22Rv1 (cell line): ENCODE results near the gene RNF214.

Source experiments
- ZFX ChIP-seq: fragments of 450-650 bp; IDR thresholded peaks from 2 replicates; pipeline ENCODE4 v1.6.1; 2017; ENCODE audit warnings: antibody characterized with exemption, borderline replicate concordance
- TF ChIP-seq, protein P1 (sequence below): fragments of 450-650 bp; IDR thresholded peaks from 2 replicates; pipeline ENCODE4 v1.5.1; 2017; ENCODE audit warnings: mild to moderate bottlenecking

DNA sequence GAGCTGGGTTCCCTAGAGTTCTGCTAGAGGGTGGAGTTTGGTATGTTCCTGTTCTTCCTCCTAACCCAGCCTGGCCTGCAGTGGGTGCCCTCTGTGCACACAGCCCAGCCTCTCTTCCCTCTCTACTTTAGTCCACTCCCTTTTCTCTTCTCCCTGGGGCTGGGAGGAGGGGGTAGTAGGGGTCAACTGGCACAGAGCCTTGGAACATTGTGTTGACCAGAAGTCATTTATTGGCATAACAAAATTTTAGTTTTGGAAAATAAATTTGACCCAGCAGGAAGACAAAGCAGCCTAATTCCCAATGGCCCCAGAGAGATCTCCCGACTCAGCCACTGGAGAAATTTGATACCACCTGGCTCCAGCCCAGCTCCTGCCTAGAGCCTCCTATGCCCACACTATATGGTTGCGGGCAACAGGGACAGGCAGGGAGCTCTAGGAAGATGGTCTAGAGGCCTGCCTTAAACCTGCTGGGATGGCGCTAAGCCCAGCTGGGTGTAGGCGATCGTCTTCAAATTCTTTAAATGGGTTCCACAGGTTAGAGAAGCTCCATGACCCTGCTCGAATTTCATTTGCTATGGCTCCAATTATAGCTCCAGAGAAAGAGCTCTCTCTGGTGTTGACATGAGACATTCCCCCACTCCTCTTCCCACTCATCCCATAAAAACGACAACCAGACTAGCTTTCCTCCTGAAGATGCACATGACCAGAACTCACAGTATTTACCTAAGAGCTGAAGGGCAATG lies 10.5 kb upstream of the RNF214 start:
- TF ChIP-seq, protein P1, sequence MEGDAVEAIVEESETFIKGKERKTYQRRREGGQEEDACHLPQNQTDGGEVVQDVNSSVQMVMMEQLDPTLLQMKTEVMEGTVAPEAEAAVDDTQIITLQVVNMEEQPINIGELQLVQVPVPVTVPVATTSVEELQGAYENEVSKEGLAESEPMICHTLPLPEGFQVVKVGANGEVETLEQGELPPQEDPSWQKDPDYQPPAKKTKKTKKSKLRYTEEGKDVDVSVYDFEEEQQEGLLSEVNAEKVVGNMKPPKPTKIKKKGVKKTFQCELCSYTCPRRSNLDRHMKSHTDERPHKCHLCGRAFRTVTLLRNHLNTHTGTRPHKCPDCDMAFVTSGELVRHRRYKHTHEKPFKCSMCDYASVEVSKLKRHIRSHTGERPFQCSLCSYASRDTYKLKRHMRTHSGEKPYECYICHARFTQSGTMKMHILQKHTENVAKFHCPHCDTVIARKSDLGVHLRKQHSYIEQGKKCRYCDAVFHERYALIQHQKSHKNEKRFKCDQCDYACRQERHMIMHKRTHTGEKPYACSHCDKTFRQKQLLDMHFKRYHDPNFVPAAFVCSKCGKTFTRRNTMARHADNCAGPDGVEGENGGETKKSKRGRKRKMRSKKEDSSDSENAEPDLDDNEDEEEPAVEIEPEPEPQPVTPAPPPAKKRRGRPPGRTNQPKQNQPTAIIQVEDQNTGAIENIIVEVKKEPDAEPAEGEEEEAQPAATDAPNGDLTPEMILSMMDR: peak; percentile 13
- no peak for TF ChIP-seq ZFX
